HEK293 (cell line): ENCODE data around the gene MLH1.
"Not testable (repeated sequence)": the region's sequence is repeated elsewhere in the genome, so short reads cannot be mapped to it uniquely, and the experiment has no call there.

Experiments
- CTCF ChIA-PET: fragments of 350-600 bp; formaldehyde crosslinking; extraction: SDS; loops from one replicate; lab custom pipeline; 2021; ENCODE audit warnings: antibody characterized with exemption; lab: Yijun Ruan, JAX
- POLR2A ChIA-PET: fragments of 300-600 bp; formaldehyde crosslinking; extraction: SDS; loops from one replicate; lab custom pipeline; 2020; ENCODE audit warnings: antibody characterized with exemption, inconsistent platforms; lab: Yijun Ruan, JAX
- H3K27ac ChIP-seq: fragments of 200-500 bp; sonication (Bioruptor generic); 2 replicates; pipeline ENCODE4 v1.5.1; 2014; ENCODE audit warnings: low read depth, low read length, control low read depth, inconsistent platforms; ENCODE audit errors: extremely low read depth
- H3K36me3 ChIP-seq, 2 experiments: fragments of 200-500 bp in 1 of 2; sonication (Bioruptor generic) in 1 of 2; 1 replicate in 1 of 2; 2 replicates in 1 of 2; pipeline ENCODE4 v1.5.1; 2014 to 2017; ENCODE audit warnings: inconsistent platforms in 2 of 2, low read length in 2 of 2; ENCODE audit not compliant: control insufficient read depth in 2 of 2, insufficient read depth in 1 of 2
- H3K4me1 ChIP-seq: fragments of 200-500 bp; sonication (Bioruptor generic); 2 replicates; pipeline ENCODE4 v1.5.1; 2014; ENCODE audit warnings: mild to moderate bottlenecking, low read length, inconsistent platforms; ENCODE audit not compliant: control insufficient read depth, insufficient read depth
- H3K4me3 ChIP-seq: 2 replicates; pipeline ENCODE4 v1.5.1; 2011; ENCODE audit warnings: low read depth, mild to moderate bottlenecking, control low read depth, low read length, moderate library complexity
- H3K9me3 ChIP-seq: fragments of 200-500 bp; sonication (Bioruptor generic); 2 replicates; pipeline ENCODE4 v1.5.1; 2014; ENCODE audit warnings: low read depth, low read length, inconsistent platforms; ENCODE audit not compliant: control insufficient read depth, insufficient read depth
- REST ChIP-seq: fragments of 450-650 bp; formaldehyde crosslinking; IDR thresholded peaks from 2 replicates; pipeline ENCODE4 v1.5.1; 2016; ENCODE audit warnings: missing biosample characterization, missing genetic modification characterization
- ZBTB11 ChIP-seq: fragments of 450-650 bp; formaldehyde crosslinking; conservative IDR thresholded peaks from 2 replicates; pipeline ENCODE4 v1.5.1; 2016; ENCODE audit warnings: low read depth, missing biosample characterization, missing genetic modification characterization
- ZBTB8A ChIP-seq: fragments of 450-650 bp; formaldehyde crosslinking; IDR thresholded peaks from 2 replicates; pipeline ENCODE4 v1.5.1; 2016; ENCODE audit warnings: missing biosample characterization, missing genetic modification characterization
- ZNF140 ChIP-seq: fragments of 450-650 bp; formaldehyde crosslinking; IDR thresholded peaks from 2 replicates; pipeline ENCODE4 v1.5.1; 2016; ENCODE audit warnings: missing biosample characterization, missing genetic modification characterization
- ZNF202 ChIP-seq: fragments of 450-650 bp; formaldehyde crosslinking; IDR thresholded peaks from 2 replicates; pipeline ENCODE4 v1.5.1; 2016; ENCODE audit warnings: missing biosample characterization, missing genetic modification characterization, borderline replicate concordance
- ZNF394 ChIP-seq: fragments of 450-650 bp; formaldehyde crosslinking; IDR thresholded peaks from 2 replicates; pipeline ENCODE4 v1.5.1; 2016; ENCODE audit warnings: missing biosample characterization, missing genetic modification characterization, mild to moderate bottlenecking, moderate library complexity, borderline replicate concordance
- ZNF426 ChIP-seq: fragments of 450-650 bp; formaldehyde crosslinking; IDR thresholded peaks from 2 replicates; pipeline ENCODE4 v1.5.1; 2017; ENCODE audit warnings: missing biosample characterization, missing genetic modification characterization, mild to moderate bottlenecking, inconsistent platforms, moderate library complexity
- ZNF555 ChIP-seq: fragments of 450-650 bp; formaldehyde crosslinking; conservative IDR thresholded peaks from 2 replicates; pipeline ENCODE4 v1.5.1; 2017; ENCODE audit warnings: missing biosample characterization, mild to moderate bottlenecking, missing genetic modification characterization, inconsistent platforms
- ZNF558 ChIP-seq: fragments of 450-650 bp; formaldehyde crosslinking; IDR thresholded peaks from 2 replicates; pipeline ENCODE4 v1.5.1; 2016; ENCODE audit warnings: missing biosample characterization, missing genetic modification characterization
- ZNF623 ChIP-seq: fragments of 450-650 bp; formaldehyde crosslinking; IDR thresholded peaks from 2 replicates; pipeline ENCODE4 v1.5.1; 2016; ENCODE audit warnings: missing biosample characterization, missing genetic modification characterization
- ZNF654 ChIP-seq: fragments of 450-650 bp; formaldehyde crosslinking; IDR thresholded peaks from 2 replicates; pipeline ENCODE4 v1.5.1; 2016; ENCODE audit warnings: low read depth, missing biosample characterization, missing genetic modification characterization
- ZNF664 ChIP-seq: fragments of 450-650 bp; formaldehyde crosslinking; IDR thresholded peaks from 2 replicates; pipeline ENCODE4 v1.5.1; 2016; ENCODE audit warnings: missing biosample characterization, missing genetic modification characterization
- ZXDB ChIP-seq: fragments of 450-650 bp; formaldehyde crosslinking; IDR thresholded peaks from 2 replicates; pipeline ENCODE4 v1.5.1; 2016; ENCODE audit warnings: missing biosample characterization, missing genetic modification characterization
- TF ChIP-seq, protein P1 (sequence below): fragments of 450-650 bp; formaldehyde crosslinking; conservative IDR thresholded peaks from 2 replicates; pipeline ENCODE4 v1.5.1; 2016; ENCODE audit warnings: low read depth, missing biosample characterization, missing genetic modification characterization

MLH1 gene

DNA sequence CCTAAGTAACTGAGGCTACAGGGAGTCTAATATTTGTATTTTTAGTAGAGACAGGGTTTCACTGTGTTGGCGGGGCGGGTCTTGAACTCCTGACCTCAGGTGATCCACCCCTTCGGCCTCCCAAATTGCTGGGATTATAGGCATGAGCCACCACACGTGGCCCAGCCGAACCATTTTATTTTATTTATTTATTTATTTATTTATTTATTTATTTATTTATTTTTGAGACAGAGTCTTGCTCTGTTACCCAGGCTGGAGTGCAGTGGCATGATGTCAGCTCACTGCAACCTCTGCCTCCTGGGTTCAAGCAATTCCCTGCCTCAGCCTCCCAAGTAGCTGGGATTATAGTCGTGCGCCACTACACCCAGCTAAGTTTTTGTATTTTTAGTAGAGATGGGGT is 30.3 kb upstream of the MLH1 start:
- not testable (repeated sequence) for H3K27ac ChIP-seq
- TF ChIP-seq ZNF140 (tag by site-specific recombination), result peak; percentile 47; the same call in 1 of the 2 replicates
- TF ChIP-seq ZNF664 (tag by site-specific recombination), result 0 out of 2 replicates have a peak, but pooled peaks have one; percentile 25
- TF ChIP-seq ZNF202 (tag by site-specific recombination), result 0 out of 2 replicates have a peak, but pooled peaks have one; percentile 10
- TF ChIP-seq ZBTB8A (tag by site-specific recombination), result 0 out of 2 replicates have a peak, but pooled peaks have one; percentile 28
- peak; percentile 67 for TF ChIP-seq ZNF426 (tag by site-specific recombination)
- TF ChIP-seq ZNF555 (tag by site-specific recombination), result peak; percentile 52
- peak; percentile 59 for TF ChIP-seq ZBTB11 (tag by site-specific recombination)
- TF ChIP-seq ZNF394 (tag by site-specific recombination), result peak; percentile 80; the same call in 1 of the 2 replicates
- TF ChIP-seq, protein P1, sequence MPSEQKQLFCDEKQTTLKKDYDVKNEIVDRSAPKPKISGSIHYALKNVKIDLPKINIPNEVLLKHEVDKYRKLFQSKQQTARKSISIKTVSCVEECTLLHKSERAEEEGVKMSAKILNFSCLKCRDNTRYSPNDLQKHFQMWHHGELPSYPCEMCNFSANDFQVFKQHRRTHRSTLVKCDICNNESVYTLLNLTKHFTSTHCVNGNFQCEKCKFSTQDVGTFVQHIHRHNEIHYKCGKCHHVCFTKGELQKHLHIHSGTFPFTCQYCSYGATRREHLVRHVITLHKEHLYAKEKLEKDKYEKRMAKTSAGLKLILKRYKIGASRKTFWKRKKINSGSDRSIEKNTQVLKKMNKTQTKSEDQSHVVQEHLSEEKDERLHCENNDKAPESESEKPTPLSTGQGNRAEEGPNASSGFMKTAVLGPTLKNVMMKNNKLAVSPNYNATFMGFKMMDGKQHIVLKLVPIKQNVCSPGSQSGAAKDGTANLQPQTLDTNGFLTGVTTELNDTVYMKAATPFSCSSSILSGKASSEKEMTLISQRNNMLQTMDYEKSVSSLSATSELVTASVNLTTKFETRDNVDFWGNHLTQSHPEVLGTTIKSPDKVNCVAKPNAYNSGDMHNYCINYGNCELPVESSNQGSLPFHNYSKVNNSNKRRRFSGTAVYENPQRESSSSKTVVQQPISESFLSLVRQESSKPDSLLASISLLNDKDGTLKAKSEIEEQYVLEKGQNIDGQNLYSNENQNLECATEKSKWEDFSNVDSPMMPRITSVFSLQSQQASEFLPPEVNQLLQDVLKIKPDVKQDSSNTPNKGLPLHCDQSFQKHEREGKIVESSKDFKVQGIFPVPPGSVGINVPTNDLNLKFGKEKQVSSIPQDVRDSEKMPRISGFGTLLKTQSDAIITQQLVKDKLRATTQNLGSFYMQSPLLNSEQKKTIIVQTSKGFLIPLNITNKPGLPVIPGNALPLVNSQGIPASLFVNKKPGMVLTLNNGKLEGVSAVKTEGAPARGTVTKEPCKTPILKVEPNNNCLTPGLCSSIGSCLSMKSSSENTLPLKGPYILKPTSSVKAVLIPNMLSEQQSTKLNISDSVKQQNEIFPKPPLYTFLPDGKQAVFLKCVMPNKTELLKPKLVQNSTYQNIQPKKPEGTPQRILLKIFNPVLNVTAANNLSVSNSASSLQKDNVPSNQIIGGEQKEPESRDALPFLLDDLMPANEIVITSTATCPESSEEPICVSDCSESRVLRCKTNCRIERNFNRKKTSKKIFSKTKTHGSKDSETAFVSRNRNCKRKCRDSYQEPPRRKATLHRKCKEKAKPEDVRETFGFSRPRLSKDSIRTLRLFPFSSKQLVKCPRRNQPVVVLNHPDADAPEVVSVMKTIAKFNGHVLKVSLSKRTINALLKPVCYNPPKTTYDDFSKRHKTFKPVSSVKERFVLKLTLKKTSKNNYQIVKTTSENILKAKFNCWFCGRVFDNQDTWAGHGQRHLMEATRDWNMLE (tag by site-specific recombination), result peak; percentile 84
- peak; percentile 24; the same call in 1 of the 2 replicates for TF ChIP-seq ZNF654 (tag by site-specific recombination)
- peak; percentile 15; the same call in 1 of the 2 replicates for TF ChIP-seq ZNF558 (tag by site-specific recombination)
- 0 out of 2 replicates have a peak, but pooled peaks have one; percentile 27 for TF ChIP-seq REST (tag by site-specific recombination)
- peak; percentile 58 for TF ChIP-seq ZNF623 (tag by site-specific recombination)
- 0 out of 2 replicates have a peak, but pooled peaks have one; percentile 21 for TF ChIP-seq ZXDB (tag by site-specific recombination)
- TF ChIP-seq, all 188 proteins: peak for 14; not testable (repeated sequence) for 174
- H3K9me3 ChIP-seq, H3K4me1 ChIP-seq, H3K4me3 ChIP-seq, POLR2A ChIA-PET, CTCF ChIA-PET, H3K36me3 ChIP-seq: not testable (repeated sequence)
